GM15510 (cell line): Measurements from ENCODE around the gene TSC22D1.

Experiments
- POLR2A ChIP-seq: IDR thresholded peaks from 3 replicates; pipeline ENCODE4 v1.6.1; 2011; ENCODE audit warnings: borderline replicate concordance; ENCODE audit not compliant: insufficient read length; ENCODE audit errors: extremely low read depth

Gene TSC22D1

DNA sequence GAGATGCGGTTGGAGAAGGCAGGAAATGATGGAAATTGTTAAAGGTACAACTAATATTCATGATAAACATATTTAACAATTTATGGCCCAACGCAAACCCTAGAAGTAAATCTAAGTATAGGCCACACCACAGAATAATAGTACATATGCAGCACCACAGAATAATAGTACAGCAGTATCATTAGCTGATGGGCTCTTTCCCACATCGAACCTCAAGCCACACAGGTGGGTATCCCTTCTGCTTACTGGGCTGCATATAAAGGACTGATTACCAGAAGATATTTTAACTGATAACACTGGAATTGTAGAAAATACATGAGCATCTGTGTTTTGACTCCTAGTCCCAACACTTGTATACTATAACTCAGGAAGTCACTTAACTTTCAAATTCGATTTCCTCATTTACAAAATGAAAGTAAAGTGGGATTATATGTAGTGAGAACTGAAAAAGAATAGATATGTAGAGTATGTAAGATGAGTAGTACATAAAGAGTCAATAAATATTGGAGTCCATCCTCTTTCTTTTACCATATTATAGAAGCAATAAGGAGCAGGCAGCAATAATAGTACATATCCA, 91.5 kb downstream of the TSC22D1 start:
- TF ChIP-seq POLR2A, result no peak

DNA sequence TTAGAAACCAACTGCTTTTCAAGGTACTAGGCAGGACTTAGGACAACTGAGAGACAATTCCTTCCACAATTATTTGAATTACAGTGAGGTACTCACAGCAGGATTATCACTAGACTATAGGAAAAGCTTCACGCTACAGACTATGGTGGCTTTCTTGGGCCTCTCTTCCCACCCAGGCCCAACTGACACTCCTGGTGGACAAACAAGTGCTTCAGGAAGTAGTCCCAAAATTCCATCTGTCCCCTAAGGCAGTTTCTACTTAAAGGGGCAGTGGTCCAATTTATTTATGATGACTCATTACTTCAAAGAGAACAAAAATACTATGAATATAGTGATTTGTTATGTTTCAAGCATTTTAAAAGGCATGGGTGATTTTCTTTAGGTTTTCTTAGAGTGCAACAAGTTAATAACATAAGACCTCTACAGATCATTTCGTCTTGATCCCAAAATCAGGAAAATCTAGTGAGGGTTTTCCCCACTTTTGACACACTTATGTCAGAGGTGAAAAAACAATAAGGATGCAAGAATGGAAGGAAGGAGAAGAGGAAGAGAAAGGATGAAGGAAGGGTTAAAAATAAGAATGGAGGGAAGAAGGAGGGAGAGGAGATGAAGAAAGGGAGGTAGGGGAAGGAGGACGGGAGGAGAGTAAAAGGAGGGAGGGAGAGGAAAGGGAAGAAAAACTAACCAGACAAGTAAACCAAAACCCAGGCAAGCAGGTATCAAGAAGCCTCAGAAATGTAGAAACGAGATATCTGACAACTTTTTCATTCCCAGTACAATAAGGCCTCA, 101.8 kb downstream of the TSC22D1 start:
- TF ChIP-seq POLR2A, result no peak

DNA sequence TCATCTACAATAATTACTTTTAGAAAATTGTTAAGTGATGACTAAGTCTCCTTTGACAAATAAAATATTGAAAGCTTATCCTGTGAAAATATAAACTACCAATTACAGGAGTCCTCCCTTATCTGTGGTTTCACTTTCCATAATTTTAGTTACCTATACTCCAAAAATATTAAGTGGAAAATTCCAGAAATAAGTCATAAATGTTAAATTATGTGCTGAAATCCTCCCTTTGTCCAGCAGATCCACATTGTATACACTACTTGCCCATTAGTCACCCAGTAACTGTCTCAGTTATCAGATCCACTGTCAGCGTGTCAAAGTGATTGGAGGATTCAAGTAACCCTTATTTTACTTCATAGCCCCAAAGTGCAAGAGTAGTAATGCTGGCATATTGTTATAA, 104.4 kb downstream of the TSC22D1 start:
- no peak for TF ChIP-seq POLR2A

DNA sequence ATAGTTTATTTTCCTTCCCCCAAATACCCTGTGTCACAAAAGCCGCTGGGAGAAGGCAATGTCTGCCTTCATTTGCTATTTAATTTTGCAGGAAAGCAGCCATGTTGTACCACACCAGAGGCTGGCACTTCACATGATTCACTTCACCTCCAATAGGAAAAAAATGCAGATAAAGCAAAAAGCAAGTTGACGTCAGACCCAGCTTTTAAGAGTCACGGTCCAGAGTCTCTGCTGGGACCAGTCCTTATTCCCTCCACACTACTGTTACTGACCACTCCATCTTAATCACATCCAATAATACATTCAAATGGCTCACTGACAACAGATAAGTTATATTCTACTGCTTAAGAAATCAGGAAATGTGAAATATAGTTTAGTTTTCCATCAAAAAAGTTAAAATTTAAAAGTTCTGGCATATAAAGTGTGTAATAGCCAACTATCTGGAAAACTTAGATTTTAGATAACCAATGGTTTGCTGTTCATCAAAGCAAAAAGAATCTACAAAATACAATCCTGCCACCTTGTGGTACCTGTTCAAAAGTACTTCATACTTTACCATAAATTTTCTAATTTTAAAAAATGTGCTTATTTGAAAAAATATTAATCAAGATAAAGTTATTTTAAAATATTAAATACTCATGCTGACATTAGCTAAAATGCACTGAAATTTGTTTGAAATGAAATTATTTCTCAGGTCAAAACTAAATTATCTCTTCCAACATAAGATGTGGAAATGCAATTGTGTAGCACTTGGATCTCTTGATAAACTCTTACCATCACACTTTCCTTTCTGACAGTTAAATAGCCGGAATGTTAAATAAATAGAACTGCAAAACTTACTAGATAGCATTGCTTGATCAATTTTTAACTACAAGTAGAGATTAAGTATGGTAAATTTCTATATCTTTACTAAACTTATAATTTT, 105.2 kb downstream of the TSC22D1 start:
- no peak for TF ChIP-seq POLR2A

DNA sequence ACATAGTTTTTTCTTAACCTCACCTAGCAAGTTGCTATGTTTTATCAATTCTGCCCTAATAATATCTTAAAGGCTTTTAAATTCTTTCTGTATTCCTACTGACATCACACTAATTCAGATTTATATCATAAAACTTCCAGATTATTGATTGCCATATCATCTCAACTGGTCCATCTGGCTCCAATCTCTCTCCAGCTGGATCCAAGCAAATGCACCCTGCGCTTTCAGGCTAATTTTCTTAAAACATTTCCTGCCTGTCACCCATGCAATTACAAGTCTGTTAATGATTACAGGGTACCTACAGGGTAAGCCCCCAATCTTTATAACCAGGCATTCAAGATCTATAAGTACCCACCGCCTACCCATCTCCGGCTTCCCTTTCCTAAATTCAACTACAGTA, 107.3 kb downstream of the TSC22D1 start:
- TF ChIP-seq POLR2A, result no peak

DNA sequence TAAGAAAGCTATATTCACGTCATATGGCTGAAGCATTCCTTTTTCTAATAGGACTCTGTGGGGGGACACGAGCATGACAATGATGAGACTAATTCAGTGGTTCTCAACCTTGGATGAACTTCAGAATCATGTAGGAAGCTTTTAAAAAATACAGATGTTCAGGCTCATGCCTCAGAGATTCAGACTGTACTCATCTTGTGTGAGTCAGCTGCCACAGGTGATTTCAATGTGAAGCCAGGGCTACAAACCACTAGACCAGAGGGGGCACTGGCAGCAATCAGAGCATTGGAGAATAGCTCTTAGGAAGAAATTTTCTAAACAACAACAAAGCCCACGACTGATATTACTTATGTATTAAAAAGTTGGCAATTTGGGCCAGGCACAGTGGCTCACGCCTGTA, 110.8 kb downstream of the TSC22D1 start:
- TF ChIP-seq POLR2A, result no peak

DNA sequence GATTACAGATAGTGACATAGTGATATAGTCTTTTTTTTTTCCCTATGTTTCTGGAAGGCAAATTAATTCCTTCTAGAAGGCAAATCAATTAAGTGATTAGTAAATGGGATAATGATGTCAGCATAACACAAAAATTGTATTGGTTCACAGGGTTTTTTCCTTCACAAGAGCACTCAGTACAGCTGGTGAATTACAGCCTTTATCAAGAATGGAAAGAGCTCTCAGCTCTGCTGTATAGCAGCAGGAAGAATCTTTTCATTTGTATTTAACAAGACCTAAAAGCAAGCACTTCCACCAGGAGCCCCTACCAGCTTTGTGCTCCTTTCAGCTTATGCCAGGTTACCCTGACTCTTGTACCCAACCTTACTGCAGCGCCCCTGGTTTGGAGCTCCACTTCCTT, 111.7 kb downstream of the TSC22D1 start:
- no peak for TF ChIP-seq POLR2A

DNA sequence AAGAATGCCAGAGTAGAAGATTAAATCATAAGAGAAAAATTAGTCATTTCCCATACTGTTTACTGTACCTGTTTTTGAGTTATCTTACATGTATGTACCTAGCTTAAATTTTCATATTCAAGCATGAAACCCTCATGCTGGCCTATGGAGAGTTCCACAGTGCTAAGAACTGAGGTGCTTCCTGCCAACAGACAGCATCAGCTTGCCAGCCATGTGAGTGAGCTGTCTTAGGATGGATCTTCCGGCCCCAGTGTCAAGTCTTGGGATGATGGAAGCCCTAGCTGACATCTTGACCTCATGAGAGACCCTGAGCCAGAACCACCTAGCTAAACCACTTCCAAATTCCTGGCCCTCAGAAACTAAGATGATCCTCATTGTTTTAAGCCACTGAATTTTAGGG, 112.4 kb downstream of the TSC22D1 start:
- TF ChIP-seq POLR2A, result no peak

DNA sequence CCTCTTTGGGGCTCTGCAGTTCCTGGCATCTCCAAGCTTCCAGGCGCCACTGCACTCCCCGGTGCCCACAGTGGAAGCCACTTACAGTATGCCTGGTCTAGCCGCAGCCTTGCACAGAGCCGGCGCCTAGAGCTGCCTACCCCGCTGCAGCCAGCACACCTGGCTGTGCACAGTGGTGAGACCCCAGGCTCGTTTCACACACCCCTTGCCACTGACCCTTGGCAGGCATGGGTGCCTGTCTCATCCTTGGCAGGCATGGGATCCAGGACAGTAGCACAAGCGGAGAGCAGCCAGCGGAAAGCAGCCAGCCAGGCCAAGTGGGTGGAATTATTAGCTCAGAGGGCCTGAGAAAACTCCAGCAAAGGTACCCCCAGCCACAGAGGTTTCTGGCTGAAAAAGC, 116.5 kb downstream of the TSC22D1 start:
- no peak for TF ChIP-seq POLR2A

DNA sequence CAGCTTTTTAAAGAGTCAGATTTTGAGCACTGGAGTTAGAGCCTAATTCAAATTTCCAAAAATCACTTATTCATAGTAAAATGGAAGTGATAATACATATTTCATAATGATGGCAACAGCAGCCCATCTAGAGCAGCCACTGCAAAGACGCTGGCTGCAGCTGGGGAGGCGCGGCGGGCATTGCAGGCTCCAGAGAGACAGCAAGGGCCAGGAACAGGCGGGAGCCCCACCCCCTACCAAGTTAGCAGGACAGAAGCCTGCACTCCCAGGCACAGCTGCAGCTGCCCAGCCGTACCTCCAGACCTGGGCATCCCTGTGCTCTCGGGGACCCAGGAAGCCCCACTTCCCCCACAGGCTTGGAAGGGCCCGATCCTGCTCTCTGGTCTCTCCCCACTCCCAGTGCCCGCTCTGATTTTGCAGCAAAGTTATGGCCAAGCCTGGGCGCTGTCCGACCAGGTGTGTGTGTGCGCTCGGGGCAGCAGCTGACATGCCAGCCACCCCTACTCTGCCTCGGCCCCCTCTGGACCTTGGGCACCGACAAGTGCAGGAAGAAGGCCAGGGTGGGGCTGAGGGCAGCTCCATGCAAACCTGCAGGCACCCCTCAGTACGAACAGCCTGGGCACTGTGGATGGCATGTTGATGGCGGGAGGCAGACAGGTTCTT, 117.7 kb downstream of the TSC22D1 start:
- no peak for TF ChIP-seq POLR2A

DNA sequence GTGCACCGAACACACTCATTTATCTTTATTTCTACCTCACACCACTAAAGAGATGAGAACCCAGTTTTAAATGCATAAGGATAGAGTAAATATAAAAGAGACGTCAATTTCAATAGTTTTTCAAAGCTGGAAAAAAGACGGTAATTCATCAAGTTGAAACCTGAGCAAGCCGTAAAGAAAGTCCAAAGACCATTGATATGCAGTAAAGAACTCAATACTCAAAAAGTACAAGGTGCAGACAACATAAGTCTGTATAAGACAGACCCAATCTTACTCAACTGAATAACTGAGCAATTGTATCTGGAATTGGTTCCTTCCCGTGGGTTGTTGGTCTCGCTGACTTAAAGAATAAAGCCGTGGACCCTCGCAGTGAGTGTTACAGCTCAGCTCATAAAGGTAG, 120.4 kb downstream of the TSC22D1 start:
- no peak for TF ChIP-seq POLR2A

DNA sequence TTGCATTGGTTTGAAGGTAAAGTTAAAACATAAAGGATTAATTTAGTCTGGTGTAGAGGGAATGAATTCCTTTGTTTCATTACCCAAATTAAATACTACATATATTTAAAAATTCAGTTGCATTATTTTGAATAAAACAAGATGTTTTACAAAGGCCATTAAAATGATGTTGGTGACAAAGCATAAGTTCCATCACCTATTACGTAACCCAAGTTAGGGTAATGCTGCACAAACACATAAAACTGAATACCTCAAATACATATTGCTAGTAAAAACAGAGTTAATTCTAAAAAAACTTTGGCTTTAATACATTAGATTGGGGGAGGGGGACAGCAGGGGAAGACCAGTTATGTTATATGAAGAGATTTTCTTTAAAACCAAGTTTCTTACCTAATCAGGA, 122.2 kb downstream of the TSC22D1 start:
- no peak for TF ChIP-seq POLR2A

DNA sequence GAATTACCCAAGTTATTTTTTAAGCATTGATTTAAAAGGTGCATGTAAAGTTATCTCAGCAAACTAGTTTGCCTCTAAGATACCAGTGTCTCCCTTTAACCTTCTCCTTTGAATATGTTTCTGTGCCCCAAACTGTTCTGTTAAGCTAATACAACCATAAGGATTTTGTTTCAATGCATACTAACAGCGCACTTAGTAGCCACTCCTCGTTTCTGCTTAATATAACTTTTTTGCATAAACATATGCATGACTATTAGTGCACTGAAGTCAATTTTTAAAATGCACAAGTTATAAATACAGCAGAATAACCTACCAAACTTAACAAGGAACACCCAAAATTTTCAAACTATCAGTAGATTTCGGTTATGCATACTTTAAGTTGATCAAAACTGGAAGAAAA, 123.1 kb downstream of the TSC22D1 start:
- TF ChIP-seq POLR2A, result no peak

DNA sequence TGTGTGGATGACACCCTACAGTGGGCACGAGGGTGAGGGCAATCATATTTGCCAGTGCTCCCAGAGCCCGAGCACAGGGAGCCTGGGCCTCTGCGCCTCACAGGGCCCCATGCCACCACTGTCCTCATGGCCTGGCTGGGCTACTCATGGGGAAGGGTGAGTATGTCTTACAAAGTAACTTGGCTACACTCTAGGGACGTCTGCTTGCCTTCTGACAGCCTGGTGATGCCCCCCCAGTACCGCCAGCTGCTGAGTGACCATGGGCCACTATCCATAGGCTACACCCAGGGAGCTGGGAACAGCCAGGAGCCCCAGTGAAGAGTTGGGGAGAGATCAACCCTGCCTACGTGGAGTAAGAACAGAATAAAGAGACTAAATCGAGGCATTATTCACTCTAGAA, 123.7 kb downstream of the TSC22D1 start:
- TF ChIP-seq POLR2A, result no peak

DNA sequence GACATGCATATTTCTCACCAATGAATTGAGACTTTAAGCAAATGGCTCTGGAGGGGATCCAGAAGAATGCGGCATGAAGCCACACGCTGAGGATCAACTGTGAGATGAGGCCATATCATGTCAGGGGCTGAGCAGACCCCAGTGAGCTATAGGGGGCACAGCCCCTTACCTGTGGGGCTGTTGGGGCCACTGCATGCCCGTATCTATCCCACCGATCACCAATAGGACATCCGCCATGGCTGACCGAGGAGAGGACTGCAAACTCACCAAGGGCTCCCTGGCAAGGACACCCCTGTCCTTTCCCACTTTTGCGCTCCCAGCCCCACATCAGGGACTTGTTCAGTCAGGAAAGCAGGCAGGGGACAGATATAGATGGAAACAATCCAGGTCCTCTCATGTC, 124.5 kb downstream of the TSC22D1 start:
- no peak for TF ChIP-seq POLR2A
